Central memory CD8-positive, alpha-beta T cell (primary cell): ENCODE measurements around the gene RAC3.
A peak's percentile ranks its signal among the peaks of the same experiment; 100 is the strongest.

Experiments
- ATAC-seq: fragments of 150-1000 bp; cut with Tn5 transposase; replicated peaks from 2 replicates; pipeline ENCODE4 v1.10.0; 2022; ENCODE audit warnings: mild to moderate bottlenecking, moderate FRiP score, moderate number of reproducible peaks; ENCODE audit not compliant: poor library complexity, severe bottlenecking; ENCODE audit errors: extremely low read depth
- DNase-seq, 2 donors: peaks; one replicate each; pipeline ENCODE4 v3.0.0; 2021; ENCODE audit warnings: low spot score in 2 of 2
- H3K27ac Mint-ChIP-seq: one replicate; pipeline ENCODE4 v1.8.0; 2022; ENCODE audit warnings: low read depth, mild to moderate bottlenecking, moderate library complexity, mixed read lengths
- H3K27me3 Mint-ChIP-seq: one replicate; pipeline ENCODE4 v1.8.0; 2022; ENCODE audit warnings: mixed read lengths
- H3K36me3 Mint-ChIP-seq: one replicate; pipeline ENCODE4 v1.8.0; 2022; ENCODE audit warnings: mild to moderate bottlenecking, moderate library complexity, mixed read lengths; ENCODE audit not compliant: insufficient read depth
- H3K4me1 Mint-ChIP-seq: one replicate; pipeline ENCODE4 v1.8.0; 2022; ENCODE audit warnings: mixed read lengths
- H3K4me3 Mint-ChIP-seq: one replicate; pipeline ENCODE4 v1.8.0; 2022; ENCODE audit warnings: mild to moderate bottlenecking, moderate library complexity, mixed read lengths
- H3K9me3 Mint-ChIP-seq: one replicate; pipeline ENCODE4 v1.8.0; 2022; ENCODE audit warnings: mixed read lengths

RAC3 gene

GRCh38 chr17:82062984-82063368 is 31.5 kb downstream of the RAC3 start:
- no peaks in the 10 kb centered on the region for H3K27me3 Mint-ChIP-seq
- no peak for ATAC-seq
- no peak for DNase-seq
- H3K9me3 Mint-ChIP-seq, result no peaks in the 10 kb centered on the region
- H3K36me3 Mint-ChIP-seq, result peaks cover 13% of the 10 kb centered on the region
- peaks cover 7% of the 10 kb centered on the region for H3K4me1 Mint-ChIP-seq
- no peak overlapping the region for H3K27ac Mint-ChIP-seq
- H3K4me3 Mint-ChIP-seq, result no peak overlapping the region

GRCh38 chr17:82063424-82064415 is 32.2 kb downstream of the RAC3 start:
- DNase-seq, result no peak
- H3K27ac Mint-ChIP-seq, result peak overlapping the region; percentile 38
- H3K4me1 Mint-ChIP-seq, result peaks cover 7% of the 10 kb centered on the region
- no peaks in the 10 kb centered on the region for H3K27me3 Mint-ChIP-seq
- no peaks in the 10 kb centered on the region for H3K9me3 Mint-ChIP-seq
- peaks cover 11% of the 10 kb centered on the region for H3K36me3 Mint-ChIP-seq
- H3K4me3 Mint-ChIP-seq, result peak overlapping the region; percentile 77
- no peak for ATAC-seq

GRCh38 chr17:82064433-82065192 is 33.1 kb downstream of the RAC3 start:
- ATAC-seq, result no peak
- DNase-seq, result no peak
- H3K27ac Mint-ChIP-seq, result peak overlapping the region; percentile 38
- no peaks in the 10 kb centered on the region for H3K27me3 Mint-ChIP-seq
- H3K36me3 Mint-ChIP-seq, result peaks cover 10% of the 10 kb centered on the region
- no peaks in the 10 kb centered on the region for H3K9me3 Mint-ChIP-seq
- H3K4me1 Mint-ChIP-seq, result peaks cover 7% of the 10 kb centered on the region
- peak overlapping the region; percentile 77 for H3K4me3 Mint-ChIP-seq

GRCh38 chr17:82065193-82065637 is 33.7 kb downstream of the RAC3 start:
- ATAC-seq, result peak; percentile 66
- no peak for DNase-seq
- H3K36me3 Mint-ChIP-seq, result peaks cover 10% of the 10 kb centered on the region
- H3K27ac Mint-ChIP-seq, result peak overlapping the region; percentile 92
- no peaks in the 10 kb centered on the region for H3K9me3 Mint-ChIP-seq
- H3K27me3 Mint-ChIP-seq, result no peaks in the 10 kb centered on the region
- peak overlapping the region; percentile 77 for H3K4me3 Mint-ChIP-seq
- H3K4me1 Mint-ChIP-seq, result peaks cover 7% of the 10 kb centered on the region

GRCh38 chr17:82065638-82066303 is 34.3 kb downstream of the RAC3 start, which contains the start of gene DUS1L:
TSS of gene DUS1L (minus strand) at chr17:82065804. CDS start at chr17:82065059, 745 bp downstream.
- Mint-ChIP-seq H3K36me3 (peaks cover 10% of the 10 kb centered on the region), H3K27ac (peak within 1 kb of the TSS; percentile 92), H3K9me3 (no peaks in the 10 kb centered on the region), H3K4me1 (peaks cover 7% of the 10 kb centered on the region), H3K4me3 (peak within 1 kb of the TSS; percentile 77), H3K27me3 (no peaks in the 10 kb centered on the region)
- ATAC-seq, result peak; percentile 85
- peak; percentile 54 to 63 for DNase-seq

- H3K4me1 Mint-ChIP-seq, result peaks cover 7% of the 10 kb centered on the region
- H3K27me3 Mint-ChIP-seq, result no peaks in the 10 kb centered on the region
- H3K4me3 Mint-ChIP-seq, result no peak overlapping the region
- ATAC-seq (no peak), DNase-seq (no peak)
- peaks cover 6% of the 10 kb centered on the region for H3K36me3 Mint-ChIP-seq
- no peak overlapping the region for H3K27ac Mint-ChIP-seq
- H3K9me3 Mint-ChIP-seq, result no peaks in the 10 kb centered on the region
Observed at GRCh38 chr17:82070611-82071010, 39.1 kb downstream of the RAC3 start.

GRCh38 chr17:82072827-82073226 is 41.3 kb downstream of the RAC3 start:
- Mint-ChIP-seq H3K4me3 (no peak overlapping the region), H3K9me3 (no peaks in the 10 kb centered on the region), H3K36me3 (peaks cover 4% of the 10 kb centered on the region), H3K27ac (no peak overlapping the region), H3K4me1 (no peaks in the 10 kb centered on the region), H3K27me3 (no peaks in the 10 kb centered on the region)
- ATAC-seq (no peak), DNase-seq (no peak)

GRCh38 chr17:82073446-82073845 is 42.0 kb downstream of the RAC3 start:
- H3K9me3 Mint-ChIP-seq, result no peaks in the 10 kb centered on the region
- peaks cover 5% of the 10 kb centered on the region for H3K36me3 Mint-ChIP-seq
- no peak overlapping the region for H3K4me3 Mint-ChIP-seq
- H3K27me3 Mint-ChIP-seq, result no peaks in the 10 kb centered on the region
- no peak overlapping the region for H3K27ac Mint-ChIP-seq
- no peaks in the 10 kb centered on the region for H3K4me1 Mint-ChIP-seq
- ATAC-seq, result no peak
- no peak for DNase-seq

GRCh38 chr17:82076018-82076784 is 44.7 kb downstream of the RAC3 start:
- Mint-ChIP-seq H3K36me3 (peaks cover 13% of the 10 kb centered on the region), H3K4me1 (no peaks in the 10 kb centered on the region), H3K4me3 (no peak overlapping the region), H3K9me3 (no peaks in the 10 kb centered on the region), H3K27ac (no peak overlapping the region), H3K27me3 (no peaks in the 10 kb centered on the region)
- no peak for DNase-seq
- ATAC-seq, result no peak

GRCh38 chr17:82076785-82077591 is 45.5 kb downstream of the RAC3 start:
- Mint-ChIP-seq H3K36me3 (peaks cover 13% of the 10 kb centered on the region), H3K4me3 (no peak overlapping the region), H3K9me3 (no peaks in the 10 kb centered on the region), H3K27me3 (no peaks in the 10 kb centered on the region), H3K27ac (no peak overlapping the region), H3K4me1 (no peaks in the 10 kb centered on the region)
- DNase-seq (no peak), ATAC-seq (no peak)

- Mint-ChIP-seq H3K27me3 (no peaks in the 10 kb centered on the region), H3K27ac (no peak overlapping the region), H3K4me3 (no peak overlapping the region), H3K9me3 (no peaks in the 10 kb centered on the region), H3K36me3 (peaks cover 13% of the 10 kb centered on the region), H3K4me1 (no peaks in the 10 kb centered on the region)
- ATAC-seq (no peak), DNase-seq (no peak)
Observed at GRCh38 chr17:82077617-82078358, 46.3 kb downstream of the RAC3 start.
